Prostate gland (tissue), 1 donor: ENCODE measurements around the gene SLC25A29.

Experiments
- POLR2A ChIP-seq: fragments of 450-650 bp; IDR thresholded peaks from one replicate; pipeline ENCODE4 v1.6.1; 2016; ENCODE audit warnings: antibody characterized with exemption, mild to moderate bottlenecking
- POLR2AphosphoS5 ChIP-seq: sonication (generic); formaldehyde crosslinking; IDR thresholded peaks from one replicate; pipeline ENCODE4 v1.6.1; 2017; ENCODE audit warnings: antibody characterized with exemption

- TF ChIP-seq POLR2AphosphoS5 (no peak), POLR2A (no peak)
Observed at GRCh38 chr14:100287202-100287997, 18.8 kb downstream of the SLC25A29 start.
